ENCODE measurements around the gene ZFP92.
"Not testable (repeated sequence)": the region's sequence is repeated elsewhere in the genome, so short reads cannot be mapped to it uniquely, and the experiment has no call there.

ZFP92 gene

GRCh38 chrX:153382563-153383482 is 28.4 kb upstream of the ZFP92 start:
- Histone ChIP-seq H3K4me2 (ENCODE audit: low read length) (no peak overlapping the region), H3K79me2 (ENCODE audit: control insufficient read depth, insufficient read depth, low read length, poor library complexity) (no peaks in the 10 kb centered on the region), H2AK5ac (ENCODE audit: low read length) (no peak overlapping the region), H2BK5ac (ENCODE audit: low read depth, low read length, poor library complexity) (no peak overlapping the region), H3K9ac (ENCODE audit: low read length) (no peak overlapping the region), H2BK12ac (ENCODE audit: low read length) (no peak overlapping the region), H2AFZ (ENCODE audit: insufficient read depth, low read length, poor library complexity) (no peak overlapping the region), H4K8ac (ENCODE audit: low read depth, low read length) (no peak overlapping the region), H3K4ac (ENCODE audit: low read depth, low read length) (no peak overlapping the region), H3K4me1 (ENCODE audit: control insufficient read depth in 1 of 2, insufficient read depth in 2 of 2, low read length in 2 of 2) (no peaks in the 10 kb centered on the region), H3K18ac (ENCODE audit: low read length) (no peak overlapping the region), H4K12ac (ENCODE audit: low read depth, low read length) (no peak overlapping the region), H3K79me1 (ENCODE audit: low read length) (no peaks in the 10 kb centered on the region), H3K27me3 (ENCODE audit: insufficient read depth, low read length) (no peaks in the 10 kb centered on the region), H3K9me3 (ENCODE audit: insufficient read depth, low read depth, low read length) (peaks cover 11% of the 10 kb centered on the region), H3K27ac (ENCODE audit: low read depth, low read length) (no peak overlapping the region), H4K91ac (ENCODE audit: low read depth, low read length) (no peak overlapping the region), H2BK120ac (ENCODE audit: insufficient read depth, low read length, poor library complexity) (no peak overlapping the region), H3K36me3 (ENCODE audit: control insufficient read depth in 1 of 2, insufficient read depth in 2 of 2, low read length in 2 of 2) (no peaks in the 10 kb centered on the region), H3K14ac (ENCODE audit: low read length) (no peak overlapping the region), H3K4me3 (ENCODE audit: low read depth, low read length) (no peak overlapping the region), H3K23ac (ENCODE audit: low read length) (no peak overlapping the region)
- no peak for DNase-seq
- 100% methylated on average over 1 of the region's 3 CpGs for WGBS (ENCODE audit: extremely low coverage, insufficient coverage, insufficient read length)

GRCh38 chrX:153384390-153384789 is 26.9 kb upstream of the ZFP92 start:
- WGBS (ENCODE audit: extremely low coverage, insufficient coverage, insufficient read length): no CpG with 5 or more reads among the region's 6 CpGs
- peaks cover 12% of the 10 kb centered on the region for H3K9me3 ChIP-seq (ENCODE audit: insufficient read depth, low read depth, low read length)
- H3K4ac ChIP-seq (ENCODE audit: low read depth, low read length): no peak overlapping the region
- H3K4me2 ChIP-seq (ENCODE audit: low read length): no peak overlapping the region
- no peak overlapping the region for H3K18ac ChIP-seq (ENCODE audit: low read length)
- no peak overlapping the region for H3K9ac ChIP-seq (ENCODE audit: low read length)
- H3K14ac ChIP-seq (ENCODE audit: low read length): no peak overlapping the region
- H3K27me3 ChIP-seq (ENCODE audit: insufficient read depth, low read length): no peaks in the 10 kb centered on the region
- H3K4me3 ChIP-seq (ENCODE audit: low read depth, low read length): no peak overlapping the region
- no peak overlapping the region for H2BK12ac ChIP-seq (ENCODE audit: low read length)
- H4K8ac ChIP-seq (ENCODE audit: low read depth, low read length): no peak overlapping the region
- no peak overlapping the region for H2AK5ac ChIP-seq (ENCODE audit: low read length)
- no peak overlapping the region for H2AFZ ChIP-seq (ENCODE audit: insufficient read depth, low read length, poor library complexity)
- no peak overlapping the region for H2BK5ac ChIP-seq (ENCODE audit: low read depth, low read length, poor library complexity)
- H4K12ac ChIP-seq (ENCODE audit: low read depth, low read length): no peak overlapping the region
- no peaks in the 10 kb centered on the region for H3K4me1 ChIP-seq (ENCODE audit: control insufficient read depth in 1 of 2, insufficient read depth in 2 of 2, low read length in 2 of 2)
- H3K79me2 ChIP-seq (ENCODE audit: control insufficient read depth, insufficient read depth, low read length, poor library complexity): no peaks in the 10 kb centered on the region
- DNase-seq: no peak
- no peaks in the 10 kb centered on the region for H3K79me1 ChIP-seq (ENCODE audit: low read length)
- no peak overlapping the region for H3K27ac ChIP-seq (ENCODE audit: low read depth, low read length)
- H3K36me3 ChIP-seq (ENCODE audit: control insufficient read depth in 1 of 2, insufficient read depth in 2 of 2, low read length in 2 of 2): no peaks in the 10 kb centered on the region
- H3K23ac ChIP-seq (ENCODE audit: low read length): no peak overlapping the region
- no peak overlapping the region for H4K91ac ChIP-seq (ENCODE audit: low read depth, low read length)
- no peak overlapping the region for H2BK120ac ChIP-seq (ENCODE audit: insufficient read depth, low read length, poor library complexity)

- H3K79me2 ChIP-seq (ENCODE audit: control insufficient read depth, insufficient read depth, low read length, poor library complexity); H3K27ac ChIP-seq (ENCODE audit: low read depth, low read length); H4K8ac ChIP-seq (ENCODE audit: low read depth, low read length); H2BK5ac ChIP-seq (ENCODE audit: low read depth, low read length, poor library complexity); H2AFZ ChIP-seq (ENCODE audit: insufficient read depth, low read length, poor library complexity); H3K4me1 ChIP-seq (ENCODE audit: control insufficient read depth in 1 of 2, insufficient read depth in 2 of 2, low read length in 2 of 2); H4K91ac ChIP-seq (ENCODE audit: low read depth, low read length); H3K18ac ChIP-seq (ENCODE audit: low read length); DNase-seq; H2BK120ac ChIP-seq (ENCODE audit: insufficient read depth, low read length, poor library complexity); H3K4ac ChIP-seq (ENCODE audit: low read depth, low read length); H3K4me3 ChIP-seq (ENCODE audit: low read depth, low read length); H2BK12ac ChIP-seq (ENCODE audit: low read length); H3K9ac ChIP-seq (ENCODE audit: low read length); H3K14ac ChIP-seq (ENCODE audit: low read length); H3K79me1 ChIP-seq (ENCODE audit: low read length); H3K36me3 ChIP-seq (ENCODE audit: control insufficient read depth in 1 of 2, insufficient read depth in 2 of 2, low read length in 2 of 2); H3K4me2 ChIP-seq (ENCODE audit: low read length); H4K12ac ChIP-seq (ENCODE audit: low read depth, low read length); H3K27me3 ChIP-seq (ENCODE audit: insufficient read depth, low read length); H2AK5ac ChIP-seq (ENCODE audit: low read length); H3K23ac ChIP-seq (ENCODE audit: low read length): not testable (repeated sequence)
- peaks cover 17% of the 10 kb centered on the region for H3K9me3 ChIP-seq (ENCODE audit: insufficient read depth, low read depth, low read length)
- no CpG with 5 or more reads among the region's 2 CpGs for WGBS (ENCODE audit: extremely low coverage, insufficient coverage, insufficient read length)
These were observed 26.3 kb upstream of the ZFP92 start for GRCh38 chrX:153384973-153385372.

- no peaks in the 10 kb centered on the region for H3K79me2 ChIP-seq (ENCODE audit: control insufficient read depth, insufficient read depth, low read length, poor library complexity)
- no peak for DNase-seq
- H3K79me1 ChIP-seq (ENCODE audit: low read length): no peaks in the 10 kb centered on the region
- no peak overlapping the region for H4K91ac ChIP-seq (ENCODE audit: low read depth, low read length)
- H2BK12ac ChIP-seq (ENCODE audit: low read length): no peak overlapping the region
- no peak overlapping the region for H4K8ac ChIP-seq (ENCODE audit: low read depth, low read length)
- H3K4me1 ChIP-seq (ENCODE audit: control insufficient read depth in 1 of 2, insufficient read depth in 2 of 2, low read length in 2 of 2): no peaks in the 10 kb centered on the region
- no peak overlapping the region for H4K12ac ChIP-seq (ENCODE audit: low read depth, low read length)
- H3K9ac ChIP-seq (ENCODE audit: low read length): no peak overlapping the region
- no peak overlapping the region for H3K4ac ChIP-seq (ENCODE audit: low read depth, low read length)
- peaks cover 25% of the 10 kb centered on the region for H3K9me3 ChIP-seq (ENCODE audit: insufficient read depth, low read depth, low read length)
- H3K4me2 ChIP-seq (ENCODE audit: low read length): no peak overlapping the region
- H3K23ac ChIP-seq (ENCODE audit: low read length): no peak overlapping the region
- H3K36me3 ChIP-seq (ENCODE audit: control insufficient read depth in 1 of 2, insufficient read depth in 2 of 2, low read length in 2 of 2): no peaks in the 10 kb centered on the region
- H2BK5ac ChIP-seq (ENCODE audit: low read depth, low read length, poor library complexity): no peak overlapping the region
- no peak overlapping the region for H3K27ac ChIP-seq (ENCODE audit: low read depth, low read length)
- H3K27me3 ChIP-seq (ENCODE audit: insufficient read depth, low read length): no peaks in the 10 kb centered on the region
- no peak overlapping the region for H2AFZ ChIP-seq (ENCODE audit: insufficient read depth, low read length, poor library complexity)
- H3K14ac ChIP-seq (ENCODE audit: low read length): no peak overlapping the region
- no peak overlapping the region for H2AK5ac ChIP-seq (ENCODE audit: low read length)
- H2BK120ac ChIP-seq (ENCODE audit: insufficient read depth, low read length, poor library complexity): no peak overlapping the region
- H3K18ac ChIP-seq (ENCODE audit: low read length): no peak overlapping the region
- H3K4me3 ChIP-seq (ENCODE audit: low read depth, low read length): no peak overlapping the region
- WGBS (ENCODE audit: extremely low coverage, insufficient coverage, insufficient read length): no CpG with 5 or more reads among the region's 5 CpGs
These were observed 25.2 kb upstream of the ZFP92 start for GRCh38 chrX:153386097-153386496.
